Measurements from ENCODE around the gene DCP1A.

DNA sequence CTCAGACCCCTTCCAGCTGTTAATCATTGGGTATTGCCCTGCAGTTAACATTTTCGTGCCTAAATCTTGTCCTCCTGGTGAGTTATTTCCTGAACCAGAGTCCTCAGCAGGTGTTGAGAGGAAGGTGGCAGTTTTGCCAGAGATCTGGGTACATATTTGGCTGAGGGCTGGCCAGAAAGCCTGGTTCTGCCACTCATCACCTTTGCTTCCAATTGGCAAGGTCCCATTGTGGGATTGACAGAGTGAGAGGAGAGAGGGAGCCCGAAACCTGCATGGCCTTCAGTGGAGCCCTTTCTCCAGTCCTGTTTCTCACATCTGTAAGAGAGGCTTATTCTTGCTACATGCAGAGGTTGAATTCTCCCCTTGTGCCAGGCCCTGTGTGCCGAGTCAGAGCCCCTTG is 82.6 kb downstream of the DCP1A start:
- TF ChIP-seq, protein P1, sequence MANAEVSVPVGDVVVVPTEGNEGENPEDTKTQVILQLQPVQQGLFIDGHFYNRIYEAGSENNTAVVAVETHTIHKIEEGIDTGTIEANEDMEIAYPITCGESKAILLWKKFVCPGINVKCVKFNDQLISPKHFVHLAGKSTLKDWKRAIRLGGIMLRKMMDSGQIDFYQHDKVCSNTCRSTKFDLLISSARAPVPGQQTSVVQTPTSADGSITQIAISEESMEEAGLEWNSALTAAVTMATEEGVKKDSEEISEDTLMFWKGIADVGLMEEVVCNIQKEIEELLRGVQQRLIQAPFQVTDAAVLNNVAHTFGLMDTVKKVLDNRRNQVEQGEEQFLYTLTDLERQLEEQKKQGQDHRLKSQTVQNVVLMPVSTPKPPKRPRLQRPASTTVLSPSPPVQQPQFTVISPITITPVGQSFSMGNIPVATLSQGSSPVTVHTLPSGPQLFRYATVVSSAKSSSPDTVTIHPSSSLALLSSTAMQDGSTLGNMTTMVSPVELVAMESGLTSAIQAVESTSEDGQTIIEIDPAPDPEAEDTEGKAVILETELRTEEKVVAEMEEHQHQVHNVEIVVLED (CRISPR knock-in tag; IDR thresholded peaks at IDR 0.05) = no peak
- TF ChIP-seq ZNF76 (CRISPR knock-in tag; IDR thresholded peaks at IDR 0.05; ENCODE audit: borderline replicate concordance) = no peak
- no peak for TF ChIP-seq CEBPB (tag; IDR thresholded peaks at IDR 0.05)
- TF ChIP-seq SMC3 (conservative IDR thresholded peaks at IDR 0.05; ENCODE audit: insufficient read depth, low read depth, low read length) = no peak
- TF ChIP-seq ZNF12 (CRISPR knock-in tag; IDR thresholded peaks at IDR 0.05) = no peak
- no peak for TF ChIP-seq ZNF766 (CRISPR knock-in tag; conservative IDR thresholded peaks at IDR 0.05)
- TF ChIP-seq HDAC2 (IDR thresholded peaks at IDR 0.05) = no peak
- TF ChIP-seq NCOR1 (IDR thresholded peaks at IDR 0.05) = no peak
- TF ChIP-seq, protein P2, sequence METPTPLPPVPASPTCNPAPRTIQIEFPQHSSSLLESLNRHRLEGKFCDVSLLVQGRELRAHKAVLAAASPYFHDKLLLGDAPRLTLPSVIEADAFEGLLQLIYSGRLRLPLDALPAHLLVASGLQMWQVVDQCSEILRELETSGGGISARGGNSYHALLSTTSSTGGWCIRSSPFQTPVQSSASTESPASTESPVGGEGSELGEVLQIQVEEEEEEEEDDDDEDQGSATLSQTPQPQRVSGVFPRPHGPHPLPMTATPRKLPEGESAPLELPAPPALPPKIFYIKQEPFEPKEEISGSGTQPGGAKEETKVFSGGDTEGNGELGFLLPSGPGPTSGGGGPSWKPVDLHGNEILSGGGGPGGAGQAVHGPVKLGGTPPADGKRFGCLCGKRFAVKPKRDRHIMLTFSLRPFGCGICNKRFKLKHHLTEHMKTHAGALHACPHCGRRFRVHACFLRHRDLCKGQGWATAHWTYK (CRISPR knock-in tag; IDR thresholded peaks at IDR 0.05) = no peak
- no peak for TF ChIP-seq GABPA (tag; conservative IDR thresholded peaks at IDR 0.05; ENCODE audit: low read depth)
- TF ChIP-seq EZH2 (IDR thresholded peaks at IDR 0.05; ENCODE audit: borderline replicate concordance, low read depth, low read length) = no peak

Measured in K562 (cell line).